ENCODE results near the gene GALR1. TPM values are rescaled to one million over a fixed set of nuclear protein-coding genes. Genes with fewer than 3 reads are reported as not detected.
"Not testable (repeated sequence)": the region's sequence is repeated elsewhere in the genome, so short reads cannot be mapped to it uniquely, and the experiment has no call there.

Gene GALR1
- total and polyA plus RNA-seq, 12 donors: under 0.01 to 0.13 (median 0.02) TPM; not detected in 7

GRCh38 chr18:77230645-77231044 lies 19.0 kb upstream of the GALR1 start:
- Histone ChIP-seq H3K4me1 (no peaks in the 10 kb centered on the region), H3K36me3 (no peaks in the 10 kb centered on the region), H3K9me3 (peaks cover 0 to 8% (median 0%) of the 10 kb centered on the region in 11 donors), H3K4me3 (no peak overlapping the region), H3K27ac (no peak overlapping the region), H3K27me3 (peaks cover 0 to 31% (median 16%) of the 10 kb centered on the region in 7 donors)
- intact Hi-C loops (cut with DNase I): loop anchor here in 1 of 10 donors (10.0 kb wide), 1 partner anchor 1906 kb away; no protein-coding TSS in a partner anchor
- ATAC-seq (no peak), DNase-seq (no peak)
- WGBS, 2 donors: 65 to 88% methylated on average over 1 of the region's 1 CpG
- no peak for TF ChIP-seq CTCF (IDR thresholded peaks at IDR 0.05)

- DNase-seq: no peak
- Histone ChIP-seq H3K9me3 (peaks cover 0 to 34% (median 15%) of the 10 kb centered on the region in 11 donors), H3K27me3 (peaks cover 0 to 23% (median 10%) of the 10 kb centered on the region in 7 donors), H3K27ac (no peak overlapping the region), H3K36me3 (no peaks in the 10 kb centered on the region), H3K4me3 (no peak overlapping the region), H3K4me1 (no peaks in the 10 kb centered on the region)
- WGBS, 2 donors: 73 to 81% methylated on average over 16 of the region's 16 CpGs
- ATAC-seq: no peak
- TF ChIP-seq CTCF (IDR thresholded peaks at IDR 0.05): no peak
- intact Hi-C loops (cut with DNase I): loop anchor here in 1 of 10 donors (10.0 kb wide), 1 partner anchor 1910 kb away; no protein-coding TSS in a partner anchor
Observed at GRCh38 chr18:77234504-77235365, 14.9 kb upstream of the GALR1 start.

- Histone ChIP-seq H3K9me3 (peaks cover 0 to 52% (median 26%) of the 10 kb centered on the region in 11 donors), H3K27me3 (peaks cover 0 to 21% (median 11%) of the 10 kb centered on the region in 7 donors)
- H3K4me1 ChIP-seq, ATAC-seq, H3K27ac ChIP-seq, H3K4me3 ChIP-seq, DNase-seq, H3K36me3 ChIP-seq: not testable (repeated sequence)
- intact Hi-C loops (cut with DNase I): loop anchor here in 1 of 10 donors (10.0 kb wide), 1 partner anchor 1914 kb away; no protein-coding TSS in a partner anchor
- WGBS, 2 donors: 89 to 90% methylated on average over 5 of the region's 5 CpGs
Observed at GRCh38 chr18:77239285-77239684, 10.4 kb upstream of the GALR1 start.

GRCh38 chr18:77248873-77249568 lies 627 bp upstream of the GALR1 start:
- peak in 1 of 8 donors; percentile 15 for ATAC-seq
- WGBS, 2 donors: 6 to 7% methylated on average over 22 of the region's 22 CpGs
- no peak overlapping the region for H3K27ac ChIP-seq
- peak overlapping the region in 9 of 10 donors; percentile 22 to 52 (median 38) for H3K4me3 ChIP-seq
- no peaks in the 10 kb centered on the region for H3K36me3 ChIP-seq
- intact Hi-C loops (cut with DNase I): no loop called here
- no peak for TF ChIP-seq CTCF (IDR thresholded peaks at IDR 0.05)
- H3K27me3 ChIP-seq: peaks cover 21 to 86% (median 70%) of the 10 kb centered on the region in 7 donors
- DNase-seq: no peak
- peaks cover 0 to 14% (median 2%) of the 10 kb centered on the region in 11 donors for H3K9me3 ChIP-seq
- peaks cover 2 to 29% (median 18%) of the 10 kb centered on the region in 9 donors for H3K4me1 ChIP-seq

Data from heart right ventricle (tissue), 16 donors.